Activated naive CD4-positive, alpha-beta T cell treated with anti-CD3 and anti-CD28 coated beads, Interleukin-2, amount 50 U/mL, for 72 hours (primary cell): Measurements from ENCODE around the gene HCCS. TPM values are rescaled to one million over a fixed set of nuclear protein-coding genes. Genes with fewer than 3 reads are reported as not detected.
"Not testable (repeated sequence)": the region's sequence is repeated elsewhere in the genome, so short reads cannot be mapped to it uniquely, and the experiment has no call there.

Experiments
- ATAC-seq, 2 donors: fragments of 150-1000 bp; cut with Tn5 transposase; 2 replicates each; pipeline ENCODE4 v1.10.0; 2021; ENCODE audit warnings: mild to moderate bottlenecking in 2 of 2, moderate library complexity in 2 of 2
- DNase-seq, 2 donors: peaks; one replicate each; pipeline ENCODE4 v3.0.0; 2021 to 2022; ENCODE audit warnings: low spot score in 2 of 2
- H3K27ac Mint-ChIP-seq, 2 donors: one replicate each; pipeline ENCODE4 v1.8.0; 2022; ENCODE audit warnings: mild to moderate bottlenecking in 2 of 2, mixed read lengths in 2 of 2
- H3K36me3 Mint-ChIP-seq, 2 donors: one replicate each; pipeline ENCODE4 v1.8.0; 2022; ENCODE audit warnings: mixed read lengths in 2 of 2
- H3K9me3 Mint-ChIP-seq, 2 donors: one replicate each; pipeline ENCODE4 v1.8.0; 2022; ENCODE audit warnings: mixed read lengths in 2 of 2
- total RNA-seq, 2 donors: library from RNA; stranded (reverse); gene quantifications; one replicate each; pipeline ENCODE4 v1.2.3, GENCODE V29; 2022

The HCCS gene
- total RNA-seq, 2 donors from 2014 or later = 22.3 to 25.1 TPM

GRCh38 chrX:11109968-11110367 is 1.2 kb upstream of the HCCS start:
- Mint-ChIP-seq H3K27ac (no peak overlapping the region), H3K9me3 (no peaks in the 10 kb centered on the region), H3K36me3 (peaks cover 3 to 10% of the 10 kb centered on the region in 2 donors)
- DNase-seq = no peak
- ATAC-seq = no peak

GRCh38 chrX:11111947-11112346 is 815 bp downstream of the HCCS start:
- peak overlapping the region in 1 of 2 donors; percentile 97 for H3K27ac Mint-ChIP-seq
- no peak for ATAC-seq
- H3K9me3 Mint-ChIP-seq = no peaks in the 10 kb centered on the region
- no peak for DNase-seq
- H3K36me3 Mint-ChIP-seq = peaks cover 8 to 15% of the 10 kb centered on the region in 2 donors

DNA sequence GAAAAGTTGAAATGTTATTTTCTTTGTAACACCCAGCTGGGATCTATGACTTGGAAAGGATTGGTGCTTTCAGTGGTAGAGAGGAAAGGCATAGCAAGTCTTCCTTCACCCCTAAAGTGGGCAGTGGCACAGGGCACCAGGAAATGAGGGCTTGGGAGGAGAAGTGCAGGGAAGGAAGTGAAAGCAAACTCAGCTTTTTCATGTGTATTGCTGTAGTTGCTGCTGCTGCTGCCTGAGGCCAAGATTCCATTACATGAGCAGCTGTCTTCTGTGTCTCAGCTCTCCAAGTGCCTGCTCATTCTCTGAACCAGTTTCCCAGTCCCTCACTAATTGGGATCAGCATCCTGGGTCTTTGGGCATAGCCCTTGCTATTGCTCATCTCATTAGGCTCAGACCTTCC is 2.6 kb downstream of the HCCS start:
- ATAC-seq = no peak
- no peak for DNase-seq
- Mint-ChIP-seq H3K9me3 (no peaks in the 10 kb centered on the region), H3K36me3 (peaks cover 12 to 15% of the 10 kb centered on the region in 2 donors), H3K27ac (peak overlapping the region in 1 of 2 donors; percentile 91)

DNA sequence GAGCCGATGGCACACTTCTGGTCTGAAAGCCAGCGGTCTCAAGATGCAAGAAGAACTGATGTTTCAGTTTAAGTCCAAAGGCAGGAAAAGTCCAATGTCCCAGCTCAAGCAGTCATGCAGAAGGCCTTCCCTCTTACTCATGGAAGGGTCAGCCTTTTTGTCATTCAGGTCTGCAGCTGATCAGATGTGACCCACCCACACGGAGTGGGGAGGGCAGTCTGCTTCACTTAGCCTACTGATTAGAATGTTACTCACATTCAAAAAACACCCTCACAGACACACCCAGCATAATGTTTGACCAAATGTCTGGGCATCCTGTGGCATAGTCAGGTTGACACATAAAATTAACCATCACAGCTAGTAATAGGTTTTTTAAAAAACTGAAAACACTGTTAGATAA is 6.6 kb downstream of the HCCS start:
- DNase-seq (no peak), ATAC-seq (no peak)
- Mint-ChIP-seq H3K9me3 (no peaks in the 10 kb centered on the region), H3K36me3 (peaks cover 14 to 20% of the 10 kb centered on the region in 2 donors), H3K27ac (no peak overlapping the region)

DNA sequence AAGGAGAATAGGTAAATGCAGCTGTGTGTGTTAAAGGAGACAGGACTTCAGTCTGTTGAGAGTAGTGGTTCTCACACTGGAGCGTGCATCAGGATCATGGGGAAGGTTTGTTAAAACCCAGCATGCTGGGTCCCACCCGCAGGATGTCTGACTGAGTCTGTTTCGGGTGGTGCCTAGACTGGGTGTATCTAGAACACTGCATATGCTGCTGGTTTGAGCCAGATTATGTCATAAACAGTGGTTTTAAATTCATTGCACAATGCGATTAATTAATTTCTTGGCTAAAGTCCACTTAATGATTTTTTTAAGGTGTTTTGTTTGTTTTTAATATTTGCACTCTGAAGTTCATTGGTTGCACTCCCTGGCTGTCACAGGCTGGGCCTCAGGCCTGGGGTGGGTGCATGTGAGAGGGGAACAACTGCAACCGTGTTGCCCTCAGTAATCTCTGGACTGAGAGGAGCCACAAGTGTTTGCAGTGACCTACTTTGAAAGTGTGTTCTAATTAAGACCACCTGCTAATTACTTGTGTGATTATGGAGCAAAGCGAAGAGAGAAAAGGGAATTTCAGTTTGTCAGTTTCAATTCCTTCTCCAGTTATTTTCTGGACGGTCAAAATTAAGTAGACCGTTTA is 8.3 kb downstream of the HCCS start:
- DNase-seq (no peak), ATAC-seq (no peak)
- Mint-ChIP-seq H3K36me3 (peaks cover 14 to 20% of the 10 kb centered on the region in 2 donors), H3K9me3 (no peaks in the 10 kb centered on the region), H3K27ac (no peak overlapping the region)

DNA sequence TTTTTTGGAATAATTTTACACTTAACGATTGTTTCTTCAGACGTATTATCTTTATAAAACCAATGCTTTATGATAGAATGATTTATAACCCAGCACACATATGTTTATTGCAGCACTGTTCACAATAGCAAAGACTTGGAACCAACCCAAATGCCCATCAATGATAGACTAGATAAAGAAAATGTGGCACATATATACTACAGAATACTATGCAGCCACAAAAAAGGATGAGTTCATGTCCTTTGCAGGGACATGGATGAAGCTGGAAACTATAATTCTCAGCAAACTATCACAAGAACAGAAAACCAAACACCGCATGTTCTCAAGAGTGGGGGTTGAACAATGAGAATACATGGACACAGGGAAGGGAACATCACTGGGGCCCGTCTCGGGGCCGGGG is 12.0 kb downstream of the HCCS start:
- not testable (repeated sequence) for DNase-seq, H3K27ac Mint-ChIP-seq, H3K9me3 Mint-ChIP-seq, ATAC-seq
- H3K36me3 Mint-ChIP-seq = peaks cover 6 to 11% of the 10 kb centered on the region in 2 donors

DNA sequence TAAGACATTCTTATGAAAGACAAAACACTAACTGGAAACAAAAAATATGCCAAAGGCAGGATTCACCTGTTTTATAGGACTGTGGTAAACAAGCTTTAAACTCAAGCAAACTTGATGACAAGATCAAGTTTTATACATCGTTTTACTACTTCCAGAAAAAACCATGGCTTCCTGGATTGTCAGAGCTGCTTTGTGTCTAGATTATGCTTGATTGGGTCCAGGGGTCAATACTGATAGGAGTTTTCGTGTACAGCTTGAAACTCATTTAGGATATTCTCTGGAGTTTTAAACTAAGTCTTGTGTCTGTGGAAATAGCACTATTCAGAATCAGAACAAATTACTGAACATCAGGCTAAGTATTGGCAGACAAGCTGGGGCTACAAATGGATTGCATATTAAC is 13.0 kb downstream of the HCCS start:
- DNase-seq (no peak), ATAC-seq (no peak)
- Mint-ChIP-seq H3K9me3 (no peaks in the 10 kb centered on the region), H3K36me3 (peaks cover 6 to 7% of the 10 kb centered on the region in 2 donors), H3K27ac (no peak overlapping the region)

- ATAC-seq (no peak), DNase-seq (no peak)
- H3K36me3 Mint-ChIP-seq = peaks cover 6 to 7% of the 10 kb centered on the region in 2 donors
- no peak overlapping the region for H3K27ac Mint-ChIP-seq
- H3K9me3 Mint-ChIP-seq = no peaks in the 10 kb centered on the region
These were observed 13.9 kb downstream of the HCCS start for GRCh38 chrX:11125060-11125459.

DNA sequence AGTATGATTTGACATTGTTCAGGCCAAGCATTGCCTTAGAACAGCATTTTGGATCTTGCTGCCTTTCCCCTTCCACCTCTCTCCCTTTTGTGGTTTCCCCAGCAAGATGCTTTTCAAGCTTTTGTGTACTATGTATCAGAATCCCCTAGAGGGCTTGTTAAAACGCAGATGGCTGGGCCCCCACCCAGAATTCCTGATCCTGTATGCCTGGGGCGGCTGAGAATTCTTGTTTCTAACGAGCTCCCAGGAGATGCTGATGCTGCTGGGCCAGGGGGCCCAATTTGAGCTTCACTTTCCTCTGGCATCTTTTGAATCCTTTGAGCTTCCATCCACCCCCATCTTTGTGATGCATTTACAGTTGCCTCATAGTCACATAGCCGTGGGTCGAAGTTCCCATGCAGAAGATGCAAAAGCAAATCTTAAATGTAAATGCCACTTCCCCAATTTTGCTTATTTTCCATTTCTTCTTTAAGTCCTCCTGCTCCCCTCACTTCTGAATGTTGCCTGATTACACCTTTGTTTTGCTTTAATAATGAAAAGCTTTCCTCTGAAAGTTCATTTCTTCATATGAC is 18.5 kb downstream of the HCCS start:
- Mint-ChIP-seq H3K27ac (no peak overlapping the region), H3K9me3 (no peaks in the 10 kb centered on the region), H3K36me3 (no peaks in the 10 kb centered on the region)
- DNase-seq (no peak), ATAC-seq (no peak)

- Mint-ChIP-seq H3K36me3 (no peaks in the 10 kb centered on the region), H3K9me3 (no peaks in the 10 kb centered on the region), H3K27ac (no peak overlapping the region)
- DNase-seq (no peak), ATAC-seq (no peak)
These were observed 19.0 kb downstream of the HCCS start for GRCh38 chrX:11130136-11130535.

DNA sequence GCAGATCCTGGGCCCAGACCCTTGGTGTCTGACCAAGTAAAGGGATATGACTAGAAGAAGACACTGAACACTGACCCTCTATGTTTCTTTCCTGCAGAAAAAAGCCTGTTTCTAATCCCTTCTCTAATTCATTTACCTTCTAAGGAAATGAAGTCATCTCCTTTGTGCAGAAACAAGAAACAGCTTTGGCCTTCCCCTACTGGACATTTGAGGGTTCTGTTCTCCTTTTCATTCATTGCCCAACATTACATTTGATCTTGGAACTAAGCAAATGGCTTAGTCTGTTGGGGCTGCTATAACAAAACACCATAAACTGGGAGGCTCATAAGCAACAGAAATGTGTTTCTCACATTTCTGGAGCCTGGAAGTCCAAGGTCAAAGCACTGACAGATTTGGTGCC is 20.0 kb downstream of the HCCS start:
- H3K27ac Mint-ChIP-seq = no peak overlapping the region
- H3K36me3 Mint-ChIP-seq = no peaks in the 10 kb centered on the region
- ATAC-seq (no peak), DNase-seq (no peak)
- H3K9me3 Mint-ChIP-seq = no peaks in the 10 kb centered on the region

- DNase-seq (no peak), ATAC-seq (no peak)
- Mint-ChIP-seq H3K9me3 (no peaks in the 10 kb centered on the region), H3K27ac (no peak overlapping the region), H3K36me3 (no peaks in the 10 kb centered on the region)
These were observed 24.5 kb downstream of the HCCS start for GRCh38 chrX:11135564-11136185.

DNA sequence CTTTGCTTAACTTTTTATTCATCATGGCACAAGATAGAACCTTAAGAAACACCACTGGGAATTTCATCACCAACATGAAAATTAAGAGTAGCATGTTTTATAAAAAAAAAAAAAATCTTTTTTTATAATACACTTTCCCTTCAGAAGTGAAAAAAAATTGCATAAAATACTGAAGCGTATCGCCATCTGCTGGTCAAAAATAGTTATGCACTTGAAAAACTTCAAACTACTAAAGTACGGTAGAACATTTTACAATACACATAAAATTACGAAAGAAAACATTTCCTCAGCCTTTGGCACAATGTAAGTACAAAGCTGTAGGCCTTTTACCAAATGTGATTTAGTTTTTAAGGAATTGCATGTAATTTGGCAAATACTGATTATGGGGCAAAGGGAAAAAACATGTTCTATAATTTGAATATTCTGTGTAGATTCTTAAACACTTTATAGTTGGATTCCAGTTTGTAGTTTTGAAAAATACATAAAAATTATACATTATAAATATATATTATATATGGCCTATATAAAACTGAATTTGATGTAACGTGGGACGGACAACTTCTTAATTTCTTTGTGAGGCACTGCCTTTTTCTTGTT is 26.5 kb downstream of the HCCS start:
- no peak for ATAC-seq
- DNase-seq = peak in 1 of 2 donors; percentile 4
- H3K27ac Mint-ChIP-seq = no peak overlapping the region
- no peaks in the 10 kb centered on the region for H3K9me3 Mint-ChIP-seq
- no peaks in the 10 kb centered on the region for H3K36me3 Mint-ChIP-seq

GRCh38 chrX:11138498-11139390 is 27.6 kb downstream of the HCCS start:
- H3K9me3 Mint-ChIP-seq = no peaks in the 10 kb centered on the region
- ATAC-seq (no peak), DNase-seq (no peak)
- no peak overlapping the region for H3K27ac Mint-ChIP-seq
- no peaks in the 10 kb centered on the region for H3K36me3 Mint-ChIP-seq

GRCh38 chrX:11143931-11144678 is 33.0 kb downstream of the HCCS start:
- peak in 1 of 2 donors; percentile 53 for DNase-seq
- Mint-ChIP-seq H3K36me3 (no peaks in the 10 kb centered on the region), H3K9me3 (no peaks in the 10 kb centered on the region), H3K27ac (peak overlapping the region in 1 of 2 donors; percentile 3)
- ATAC-seq = peak; percentile 74 to 82

GRCh38 chrX:11146411-11146810 is 35.3 kb downstream of the HCCS start:
- no peak overlapping the region for H3K27ac Mint-ChIP-seq
- DNase-seq (no peak), ATAC-seq (no peak)
- no peaks in the 10 kb centered on the region for H3K36me3 Mint-ChIP-seq
- H3K9me3 Mint-ChIP-seq = no peaks in the 10 kb centered on the region
